Measurements from ENCODE around the gene TRIM38.
A peak's percentile ranks its signal among the peaks of the same experiment; 100 is the strongest.

GRCh38 chr6:26020329-26021000, 57.9 kb downstream of the TRIM38 start:
- TF ChIP-seq CTCF (IDR thresholded peaks at IDR 0.05) = no peak
- peak; percentile 99 for TF ChIP-seq POLR2A (IDR thresholded peaks at IDR 0.05)

Measured in prostate gland (tissue), 2 donors.